WTC11 (cell line): ENCODE data around the gene ZDHHC8. TPM values are rescaled to one million over a fixed set of nuclear protein-coding genes. Genes with fewer than 3 reads are reported as not detected.

Experiments used
- ATAC-seq: fragments of 200-7000 bp; cut with Tn5 transposase; 2 replicates; pipeline ENCODE4 v1.10.0; 2021; ENCODE audit warnings: mild to moderate bottlenecking, moderate library complexity
- CTCF ChIA-PET: fragments of 300-600 bp; sonication (Branson Sonifier 250); formaldehyde crosslinking; loops from one replicate; lab custom pipeline; 2021; ENCODE audit warnings: antibody characterized with exemption; lab: Charles Lee
- POLR2A ChIA-PET: fragments of 350-600 bp; sonication (Branson Sonifier 250); formaldehyde crosslinking; loops from one replicate; lab custom pipeline; 2021; ENCODE audit warnings: antibody characterized with exemption; lab: Charles Lee
- DNase-seq: peaks from one replicate; pipeline ENCODE4 v3.0.0; 2021; ENCODE audit warnings: low spot score
- H3K27ac Mint-ChIP-seq: 2 replicates; pipeline ENCODE4 v1.8.0; 2021; ENCODE audit warnings: mixed read lengths
- H3K27me3 Mint-ChIP-seq: 2 replicates; pipeline ENCODE4 v1.8.0; 2021; ENCODE audit warnings: low read depth, mild to moderate bottlenecking, moderate library complexity, mixed read lengths
- H3K36me3 Mint-ChIP-seq: 2 replicates; pipeline ENCODE4 v1.8.0; 2021; ENCODE audit warnings: mixed read lengths
- H3K4me1 Mint-ChIP-seq: 2 replicates; pipeline ENCODE4 v1.8.0; 2022; ENCODE audit warnings: mixed read lengths
- H3K4me3 Mint-ChIP-seq: 2 replicates; pipeline ENCODE4 v1.8.0; 2021; ENCODE audit warnings: mild to moderate bottlenecking, moderate library complexity, mixed read lengths
- H3K9me3 Mint-ChIP-seq: 2 replicates; pipeline ENCODE4 v1.8.0; 2021; ENCODE audit warnings: mixed read lengths
- ATF2 ChIP-seq: sonication (generic); formaldehyde crosslinking; IDR thresholded peaks from 2 replicates; pipeline ENCODE4 v1.8.1; 2022; ENCODE audit warnings: low read depth, missing genetic modification reagents, borderline replicate concordance
- CDX4 ChIP-seq: fragments of 250-450 bp; sonication (Bioruptor Pico); IDR thresholded peaks from 2 replicates; pipeline ENCODE4 v1.9.0; 2021; ENCODE audit warnings: moderate library complexity, mild to moderate bottlenecking, inconsistent platforms, borderline replicate concordance
- E2F1 ChIP-seq: sonication (generic); formaldehyde crosslinking; IDR thresholded peaks from 2 replicates; pipeline ENCODE4 v1.8.0; 2022; ENCODE audit warnings: mild to moderate bottlenecking, missing genetic modification reagents
- ELF4 ChIP-seq: sonication (generic); formaldehyde crosslinking; IDR thresholded peaks from 2 replicates; pipeline ENCODE4 v1.8.1; 2022; ENCODE audit warnings: low read depth, mild to moderate bottlenecking, moderate library complexity, missing genetic modification reagents
- ESRRA ChIP-seq: sonication (generic); formaldehyde crosslinking; IDR thresholded peaks from 2 replicates; pipeline ENCODE4 v1.8.1; 2022; ENCODE audit warnings: mild to moderate bottlenecking, missing genetic modification reagents, borderline replicate concordance
- ETV6 ChIP-seq: sonication (generic); formaldehyde crosslinking; IDR thresholded peaks from 2 replicates; pipeline ENCODE4 v1.8.1; 2022; ENCODE audit warnings: mild to moderate bottlenecking, missing genetic modification reagents
- FOXP4 ChIP-seq: sonication (generic); formaldehyde crosslinking; IDR thresholded peaks from 2 replicates; pipeline ENCODE4 v1.8.0; 2022; ENCODE audit warnings: mild to moderate bottlenecking, missing genetic modification reagents
- GRHL2 ChIP-seq: fragments of 250-450 bp; sonication (Bioruptor Pico); IDR thresholded peaks from 2 replicates; pipeline ENCODE4 v1.8.0; 2022; ENCODE audit warnings: mild to moderate bottlenecking, moderate library complexity; ENCODE audit not compliant: insufficient replicate concordance, severe bottlenecking
- HMGXB4 ChIP-seq: sonication (generic); formaldehyde crosslinking; IDR thresholded peaks from 2 replicates; pipeline ENCODE4 v1.8.1; 2023; ENCODE audit warnings: mild to moderate bottlenecking, moderate library complexity, missing genetic modification reagents
- IRF1 ChIP-seq: sonication (generic); formaldehyde crosslinking; IDR thresholded peaks from 2 replicates; pipeline ENCODE4 v1.8.0; 2023; ENCODE audit warnings: missing genetic modification reagents
- MYBL2 ChIP-seq: sonication (generic); formaldehyde crosslinking; IDR thresholded peaks from 2 replicates; pipeline ENCODE4 v1.8.1; 2023; ENCODE audit warnings: mild to moderate bottlenecking, moderate library complexity, missing genetic modification reagents
- NFYB ChIP-seq: sonication (generic); formaldehyde crosslinking; conservative IDR thresholded peaks from 2 replicates; pipeline ENCODE4 v1.8.0; 2022; ENCODE audit warnings: low read depth, missing genetic modification reagents
- NR1H2 ChIP-seq: sonication (generic); formaldehyde crosslinking; IDR thresholded peaks from 2 replicates; pipeline ENCODE4 v1.9.0; 2021; ENCODE audit warnings: mild to moderate bottlenecking, moderate library complexity, missing genetic modification reagents
- PRRX2 ChIP-seq: fragments of 250-450 bp; sonication (Bioruptor Pico); IDR thresholded peaks from 2 replicates; pipeline ENCODE4 v1.8.0; 2021; ENCODE audit warnings: mild to moderate bottlenecking
- SMAD4 ChIP-seq: sonication (generic); formaldehyde crosslinking; IDR thresholded peaks from 2 replicates; pipeline ENCODE4 v1.8.0; 2022; ENCODE audit warnings: mild to moderate bottlenecking, missing genetic modification reagents
- SP1 ChIP-seq: sonication (generic); formaldehyde crosslinking; conservative IDR thresholded peaks from 2 replicates; pipeline ENCODE4 v1.8.1; 2022; ENCODE audit warnings: missing genetic modification reagents
- ZNF396 ChIP-seq: fragments of 250-450 bp; sonication (Bioruptor Pico); IDR thresholded peaks from 2 replicates; pipeline ENCODE4 v1.8.0; 2021; ENCODE audit warnings: mild to moderate bottlenecking, moderate library complexity, borderline replicate concordance
- ZNF671 ChIP-seq: fragments of 250-450 bp; sonication (Bioruptor Pico); IDR thresholded peaks from 2 replicates; pipeline ENCODE4 v1.8.0; 2021; ENCODE audit warnings: mild to moderate bottlenecking
- ZSCAN18 ChIP-seq: fragments of 250-450 bp; sonication (Bioruptor Pico); IDR thresholded peaks from 2 replicates; pipeline ENCODE4 v2.1.2; 2022; ENCODE audit warnings: mild to moderate bottlenecking, moderate library complexity
- total RNA-seq: library from RNA; stranded (reverse); gene quantifications from 3 replicates; pipeline ENCODE4 v1.2.3, GENCODE V29; 2021

Gene ZDHHC8
- total RNA-seq, 1 experiment from 2014 or later: 79.7 TPM

- no peaks in the 10 kb centered on the region for H3K27me3 Mint-ChIP-seq
- DNase-seq (no peak), ATAC-seq (no peak)
- no peaks in the 10 kb centered on the region for H3K9me3 Mint-ChIP-seq
- ChIA-PET POLR2A (no interaction called here), CTCF (interaction anchor here (1.2 kb wide), 1 partner anchor 378 kb away, joined by 3 read pairs; no protein-coding TSS in a partner anchor)
- no peak overlapping the region for H3K4me3 Mint-ChIP-seq
- H3K36me3 Mint-ChIP-seq: peaks cover 62% of the 10 kb centered on the region
- H3K4me1 Mint-ChIP-seq: no peaks in the 10 kb centered on the region
- H3K27ac Mint-ChIP-seq: no peak overlapping the region; the same call in 1 of the 2 replicates
- TF ChIP-seq ETV6 (CRISPR knock-in tag): no peak
- no peak for TF ChIP-seq ZSCAN18 (CRISPR knock-in tag)
- TF ChIP-seq NFYB (CRISPR knock-in tag): no peak
- no peak for TF ChIP-seq ZNF671 (CRISPR knock-in tag)
- no peak for TF ChIP-seq SMAD4 (CRISPR knock-in tag)
- no peak for TF ChIP-seq PRRX2 (CRISPR knock-in tag)
- TF ChIP-seq HMGXB4: no peak
- no peak for TF ChIP-seq ZNF396 (CRISPR knock-in tag)
- TF ChIP-seq GRHL2 (CRISPR knock-in tag): no peak
- no peak for TF ChIP-seq MYBL2 (CRISPR knock-in tag)
- TF ChIP-seq ATF2: no peak
- TF ChIP-seq FOXP4 (CRISPR knock-in tag): no peak
- TF ChIP-seq IRF1 (CRISPR knock-in tag): no peak
- TF ChIP-seq SP1: no peak
- no peak for TF ChIP-seq CDX4 (CRISPR knock-in tag)
- TF ChIP-seq ELF4: no peak
- TF ChIP-seq ESRRA: no peak
- no peak for TF ChIP-seq E2F1
- no peak for TF ChIP-seq NR1H2
These were observed 23.4 kb upstream of the ZDHHC8 start for GRCh38 chr22:20107951-20108756.
